Measurements from ENCODE around the gene MAPKAPK2.

DNA sequence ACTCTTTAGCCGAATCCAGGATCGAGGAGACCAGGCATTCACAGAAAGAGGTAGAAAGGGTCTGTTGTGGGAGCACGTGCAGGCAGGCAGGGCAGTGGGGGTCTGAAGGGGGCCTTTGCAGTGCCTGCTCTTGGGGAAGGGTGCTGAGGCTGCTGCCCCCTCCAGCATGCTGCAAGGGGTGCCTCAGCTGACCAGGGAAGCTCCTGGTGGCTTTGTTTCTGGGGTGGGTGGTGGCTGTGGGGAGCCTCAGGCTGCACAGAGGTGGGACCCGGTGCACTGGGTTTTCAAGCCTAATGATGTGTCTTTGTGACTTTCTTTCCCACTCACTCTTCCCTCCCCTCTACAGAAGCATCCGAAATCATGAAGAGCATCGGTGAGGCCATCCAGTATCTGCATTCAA, 44.3 kb downstream of the MAPKAPK2 start:
- TF ChIP-seq SP1 (IDR thresholded peaks at IDR 0.05) (no peak), CTBP1 (IDR thresholded peaks at IDR 0.05; ENCODE audit: borderline replicate concordance) (no peak), NFRKB (IDR thresholded peaks at IDR 0.05) (no peak), HDGF (IDR thresholded peaks at IDR 0.05; ENCODE audit: borderline replicate concordance) (no peak), ZNF384 (IDR thresholded peaks at IDR 0.05) (no peak)
- TF ChIP-seq, protein P1, sequence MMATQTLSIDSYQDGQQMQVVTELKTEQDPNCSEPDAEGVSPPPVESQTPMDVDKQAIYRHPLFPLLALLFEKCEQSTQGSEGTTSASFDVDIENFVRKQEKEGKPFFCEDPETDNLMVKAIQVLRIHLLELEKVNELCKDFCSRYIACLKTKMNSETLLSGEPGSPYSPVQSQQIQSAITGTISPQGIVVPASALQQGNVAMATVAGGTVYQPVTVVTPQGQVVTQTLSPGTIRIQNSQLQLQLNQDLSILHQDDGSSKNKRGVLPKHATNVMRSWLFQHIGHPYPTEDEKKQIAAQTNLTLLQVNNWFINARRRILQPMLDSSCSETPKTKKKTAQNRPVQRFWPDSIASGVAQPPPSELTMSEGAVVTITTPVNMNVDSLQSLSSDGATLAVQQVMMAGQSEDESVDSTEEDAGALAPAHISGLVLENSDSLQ (IDR thresholded peaks at IDR 0.05) = no peak
